MCF 10A (cell line): ENCODE results near the gene GRM7. TPM values are rescaled to one million over a fixed set of nuclear protein-coding genes. Genes with fewer than 3 reads are reported as not detected.

Source experiments
- BruUV-seq: library from RNA; stranded (reverse); fragments of 400-500 nt; replicated peaks from 2 replicates; lab custom pipeline; 2021; lab: Mats Ljungman, UMichigan
- CTCF ChIA-PET: fragments of 300-600 bp; sonication (Branson Sonifier 250); formaldehyde crosslinking; extraction: SDS; loops from one replicate; lab custom pipeline; 2021; ENCODE audit warnings: antibody characterized with exemption, inconsistent platforms; lab: Yijun Ruan, JAX
- POLR2A ChIA-PET: fragments of 300-600, 350-650 bp; sonication (Branson Sonifier 250); formaldehyde crosslinking; extraction: SDS; loops from one replicate; lab custom pipeline; 2020; ENCODE audit warnings: antibody characterized with exemption, inconsistent platforms; lab: Yijun Ruan, JAX
- DNase-seq: peaks from one replicate; pipeline ENCODE4 v3.0.0-alpha.2; 2018; ENCODE audit not compliant: unreplicated experiment
- H3K27ac Mint-ChIP-seq: one replicate; pipeline ENCODE4 v1.8.0; 2022; ENCODE audit warnings: mild to moderate bottlenecking, low read depth, mixed read lengths; ENCODE audit not compliant: unreplicated experiment
- H3K27me3 Mint-ChIP-seq: one replicate; pipeline ENCODE4 v1.8.0; 2022; ENCODE audit warnings: mixed read lengths; ENCODE audit not compliant: insufficient read depth, unreplicated experiment
- H3K36me3 Mint-ChIP-seq: one replicate; pipeline ENCODE4 v1.8.0; 2022; ENCODE audit warnings: mild to moderate bottlenecking, moderate library complexity, mixed read lengths; ENCODE audit not compliant: insufficient read depth, unreplicated experiment
- H3K4me1 Mint-ChIP-seq: one replicate; pipeline ENCODE4 v1.8.0; 2022; ENCODE audit warnings: mixed read lengths; ENCODE audit not compliant: insufficient read depth, unreplicated experiment
- H3K4me3 Mint-ChIP-seq: one replicate; pipeline ENCODE4 v1.8.0; 2022; ENCODE audit warnings: mild to moderate bottlenecking, moderate library complexity, mixed read lengths; ENCODE audit not compliant: unreplicated experiment
- H3K9me3 Mint-ChIP-seq: one replicate; pipeline ENCODE4 v1.8.0; 2022; ENCODE audit warnings: mixed read lengths; ENCODE audit not compliant: unreplicated experiment
- CTCF ChIP-seq: fragments of 200-600 bp; IDR thresholded peaks from one replicate; pipeline ENCODE4 v1.8.0; 2022; ENCODE audit warnings: antibody characterized with exemption, mild to moderate bottlenecking; ENCODE audit not compliant: unreplicated experiment
- intact Hi-C: fragments of 100-400 bp; cut with micrococcal nuclease; formaldehyde crosslinking; loops from 2 replicates; pipeline ENCODE4 v1.14.1; 2022
- total RNA-seq: library from RNA; stranded (reverse); gene quantifications from 2 replicates; pipeline ENCODE4 v1.2.3, GENCODE V29; 2022

Gene GRM7
- total RNA-seq, 1 experiment from 2014 or later, result not detected

GRCh38 chr3:7545334-7545733 is 684.4 kb downstream of the GRM7 start:
- DNase-seq, result no peak
- ChIA-PET POLR2A (no interaction called here), CTCF (interaction anchor here (0.8 to 0.9 kb wide), 2 partner anchors 29 to 259 kb away, joined by 3 read pairs; no protein-coding TSS in a partner anchor)
- intact Hi-C loops, result loop anchor here (5.0 to 10.0 kb wide), 3 partner anchors 141 to 753 kb away; no protein-coding TSS in a partner anchor
- Mint-ChIP-seq H3K36me3 (no peaks in the 10 kb centered on the region), H3K4me3 (no peak overlapping the region), H3K27me3 (no peaks in the 10 kb centered on the region), H3K9me3 (no peaks in the 10 kb centered on the region), H3K4me1 (peaks cover 6% of the 10 kb centered on the region), H3K27ac (no peak overlapping the region)
- no peak for TF ChIP-seq CTCF
- BruUV-seq, result no TSS peak

- H3K4me3 Mint-ChIP-seq, result no peak overlapping the region
- no peaks in the 10 kb centered on the region for H3K9me3 Mint-ChIP-seq
- no peaks in the 10 kb centered on the region for H3K27me3 Mint-ChIP-seq
- intact Hi-C loops, result loop anchor here (1.0 to 10.0 kb wide), 5 partner anchors 141 to 754 kb away; no protein-coding TSS in a partner anchor
- TF ChIP-seq CTCF, result peak; percentile 34
- peak; percentile 44 for DNase-seq
- no peaks in the 10 kb centered on the region for H3K36me3 Mint-ChIP-seq
- POLR2A ChIA-PET, result no interaction called here
- CTCF ChIA-PET, result interaction anchor here (0.6 to 1.0 kb wide), 4 partner anchors 94 to 1831 kb away, joined by 3 to 5 read pairs (median 4); no protein-coding TSS in a partner anchor
- BruUV-seq, result no TSS peak
- no peak overlapping the region for H3K27ac Mint-ChIP-seq
- H3K4me1 Mint-ChIP-seq, result peaks cover 6% of the 10 kb centered on the region
Measured at GRCh38 chr3:7546253-7546652, 685.3 kb downstream of the GRM7 start.

GRCh38 chr3:7547826-7548225 is 686.9 kb downstream of the GRM7 start:
- Mint-ChIP-seq H3K4me1 (peaks cover 6% of the 10 kb centered on the region), H3K27me3 (no peaks in the 10 kb centered on the region), H3K9me3 (peaks cover 2% of the 10 kb centered on the region), H3K36me3 (no peaks in the 10 kb centered on the region), H3K27ac (no peak overlapping the region), H3K4me3 (no peak overlapping the region)
- CTCF ChIA-PET, result no interaction called here
- no peak for DNase-seq
- POLR2A ChIA-PET, result interaction anchor here (0.7 kb wide), 1 partner anchor 232 kb away, joined by 3 read pairs; no protein-coding TSS in a partner anchor
- no peak for TF ChIP-seq CTCF
- BruUV-seq, result no TSS peak
- intact Hi-C loops, result loop anchor here (2.0 to 10.0 kb wide), 4 partner anchors 143 to 756 kb away; no protein-coding TSS in a partner anchor

GRCh38 chr3:7562892-7563291 is 702.0 kb downstream of the GRM7 start:
- CTCF ChIA-PET, result no interaction called here
- H3K27me3 Mint-ChIP-seq, result no peaks in the 10 kb centered on the region
- intact Hi-C loops, result no loop called here
- BruUV-seq, result no TSS peak
- no peak overlapping the region for H3K4me3 Mint-ChIP-seq
- POLR2A ChIA-PET, result interaction anchor here (0.7 kb wide), 1 partner anchor 659 kb away, joined by 3 read pairs; no protein-coding TSS in a partner anchor
- H3K27ac Mint-ChIP-seq, result no peak overlapping the region
- H3K4me1 Mint-ChIP-seq, result peaks cover 9% of the 10 kb centered on the region
- no peak for TF ChIP-seq CTCF
- H3K9me3 Mint-ChIP-seq, result no peaks in the 10 kb centered on the region
- peaks cover 6% of the 10 kb centered on the region for H3K36me3 Mint-ChIP-seq
- DNase-seq, result peak; percentile 38
